MM.1S (cell line): ENCODE results near the gene CDC20.

Experiments used
- CTCF ChIP-seq: fragments of 300-600 bp; sonication (generic); IDR thresholded peaks from 2 replicates; pipeline ENCODE4 v1.5.1; 2016; ENCODE audit warnings: antibody characterized with exemption, low read length, mixed read lengths
- EZH2 ChIP-seq: fragments of 300-600 bp; sonication (generic); optimal IDR thresholded peaks from 2 replicates; pipeline ENCODE3; 2017; ENCODE audit warnings: low read depth, mild to moderate bottlenecking, antibody characterized with exemption, low read length, mixed read lengths

- TF ChIP-seq EZH2 (no peak), CTCF (no peak)
Measured at GRCh38 chr1:43349594-43350306, 9.0 kb upstream of the CDC20 start.
